Activated CD4-positive, alpha-beta T cell treated with anti-CD3 and anti-CD28 coated beads, Interleukin-2, amount 50 U/mL, for 16 hours (primary cell): ENCODE measurements around the gene MBTPS1.

Experiments
- DNase-seq: peaks from one replicate; pipeline ENCODE4 v3.0.0-alpha.2; 2020

Gene MBTPS1

GRCh38 chr16:84116720-84117493 lies at the start of gene MBTPS1:
Gene MBTPS1 (minus strand): TSS chr16:84116942. CDS start chr16:84101783, 15,159 bp downstream.
- DNase-seq = peak; percentile 98

GRCh38 chr16:84165746-84166145 lies 49.0 kb upstream of the MBTPS1 start:
- no peak for DNase-seq

GRCh38 chr16:84161801-84162200 lies 45.1 kb upstream of the MBTPS1 start:
- no peak for DNase-seq

- no peak for DNase-seq
Measured at GRCh38 chr16:84161037-84161436, 44.3 kb upstream of the MBTPS1 start.

GRCh38 chr16:84159800-84160199 lies 43.1 kb upstream of the MBTPS1 start:
- DNase-seq = no peak

GRCh38 chr16:84159007-84159406 lies 42.3 kb upstream of the MBTPS1 start:
- no peak for DNase-seq

GRCh38 chr16:84156342-84156784 lies 39.6 kb upstream of the MBTPS1 start:
- no peak for DNase-seq

GRCh38 chr16:84155771-84156170 lies 39.0 kb upstream of the MBTPS1 start:
- DNase-seq = no peak

- DNase-seq = no peak
Measured at GRCh38 chr16:84155226-84155625, 38.5 kb upstream of the MBTPS1 start.

GRCh38 chr16:84153660-84154214 lies 37.0 kb upstream of the MBTPS1 start:
- DNase-seq = no peak

- no peak for DNase-seq
Measured at GRCh38 chr16:84150926-84151325, 34.2 kb upstream of the MBTPS1 start.

- peak; percentile 92 for DNase-seq
Measured at GRCh38 chr16:84144859-84145639, 28.3 kb upstream of the MBTPS1 start, which contains the start of the genes DNAAF1 and HSDL1. Gene DNAAF1 (plus strand): TSS chr16:84145308. CDS start chr16:84145441, 133 bp downstream. Gene HSDL1 (minus strand): TSS chr16:84145177. CDS start chr16:84131321, 13,856 bp downstream.

GRCh38 chr16:84144209-84144858 lies 27.6 kb upstream of the MBTPS1 start:
- DNase-seq = peak; percentile 35

GRCh38 chr16:84143784-84144199 lies 27.1 kb upstream of the MBTPS1 start:
- peak; percentile 8 for DNase-seq

- no peak for DNase-seq
Measured at GRCh38 chr16:84143081-84143480, 26.3 kb upstream of the MBTPS1 start.

GRCh38 chr16:84141143-84141670 lies 24.5 kb upstream of the MBTPS1 start:
- peak; percentile 14 for DNase-seq

- no peak for DNase-seq
Measured at GRCh38 chr16:84139628-84140258, 23.0 kb upstream of the MBTPS1 start.

- peak; percentile 49 for DNase-seq
Measured at GRCh38 chr16:84138824-84139627, 22.3 kb upstream of the MBTPS1 start.

GRCh38 chr16:84138500-84138823 lies 21.7 kb upstream of the MBTPS1 start:
- no peak for DNase-seq

GRCh38 chr16:84137769-84138357 lies 21.1 kb upstream of the MBTPS1 start:
- DNase-seq = no peak

GRCh38 chr16:84137287-84137686 lies 20.5 kb upstream of the MBTPS1 start:
- no peak for DNase-seq
